HL-60 (cell line): ENCODE data around the gene BGN.

Experiments
- DNase-seq, 2 experiments: peaks; one replicate each; pipeline ENCODE4 v3.0.0-alpha.2; 2010 to 2020; ENCODE audit warnings: low read depth in 1 of 2, low spot score in 1 of 2
- H3K27ac ChIP-seq: fragments of 250-450 bp; sonication (Bioruptor Pico); replicated peaks from 2 replicates; pipeline ENCODE4 v1.5.1; 2020; ENCODE audit warnings: mild to moderate bottlenecking, moderate library complexity
- H3K27me3 ChIP-seq: fragments of 250-450 bp; sonication (Bioruptor Pico); 2 replicates; pipeline ENCODE4 v1.5.1; 2021; ENCODE audit warnings: mild to moderate bottlenecking, moderate library complexity; ENCODE audit not compliant: insufficient read depth, poor library complexity, severe bottlenecking
- H3K4me3 ChIP-seq: replicated peaks from 2 replicates; pipeline ENCODE4 v1.5.1; 2011; ENCODE audit warnings: mild to moderate bottlenecking, control low read depth, low read length; ENCODE audit not compliant: insufficient read depth
- GABPA ChIP-seq: IDR thresholded peaks from 2 replicates; pipeline ENCODE4 v1.6.1; 2012; ENCODE audit warnings: low read depth
- POLR2AphosphoS5 ChIP-seq: IDR thresholded peaks from 2 replicates; pipeline ENCODE4 v1.6.1; 2012; ENCODE audit warnings: low read depth
- SPI1 ChIP-seq: IDR thresholded peaks from 2 replicates; pipeline ENCODE4 v1.6.1; 2012; ENCODE audit warnings: low read depth, mild to moderate bottlenecking, borderline replicate concordance
- TF ChIP-seq, protein P1 (sequence below): IDR thresholded peaks from 2 replicates; pipeline ENCODE4 v1.6.1; 2012; ENCODE audit warnings: low read depth; ENCODE audit not compliant: insufficient replicate concordance
- TF ChIP-seq, protein P2 (sequence below): IDR thresholded peaks from one replicate; pipeline ENCODE4 v1.5.1; 2011; ENCODE audit warnings: low read length, control low read depth, inconsistent platforms; ENCODE audit not compliant: insufficient read depth

The BGN gene

DNA sequence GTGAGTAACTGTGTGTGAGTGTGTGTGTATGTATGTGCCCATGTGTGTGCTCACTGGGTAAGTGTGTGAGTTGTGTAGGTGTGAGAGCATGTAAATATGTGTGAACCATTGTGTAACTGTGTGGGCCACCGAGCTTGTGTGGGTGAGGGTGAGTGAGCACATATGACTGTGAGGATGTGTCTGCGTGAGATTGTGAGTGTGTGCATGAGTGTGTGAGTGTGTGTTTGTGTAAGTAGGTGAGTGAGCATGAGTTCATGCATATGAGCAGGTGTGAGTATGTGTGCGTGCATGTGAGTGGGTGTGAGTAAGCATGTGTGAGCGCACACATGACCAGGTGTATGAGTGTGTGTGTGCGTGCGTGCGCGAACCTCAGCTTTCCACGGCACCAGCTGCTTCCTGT is 21.3 kb downstream of the BGN start:
- peaks cover 6% of the 10 kb centered on the region for H3K27me3 ChIP-seq
- no peak overlapping the region for H3K27ac ChIP-seq
- DNase-seq = no peak
- TF ChIP-seq SPI1 (no peak), GABPA (no peak), POLR2AphosphoS5 (no peak)
- TF ChIP-seq, protein P1, sequence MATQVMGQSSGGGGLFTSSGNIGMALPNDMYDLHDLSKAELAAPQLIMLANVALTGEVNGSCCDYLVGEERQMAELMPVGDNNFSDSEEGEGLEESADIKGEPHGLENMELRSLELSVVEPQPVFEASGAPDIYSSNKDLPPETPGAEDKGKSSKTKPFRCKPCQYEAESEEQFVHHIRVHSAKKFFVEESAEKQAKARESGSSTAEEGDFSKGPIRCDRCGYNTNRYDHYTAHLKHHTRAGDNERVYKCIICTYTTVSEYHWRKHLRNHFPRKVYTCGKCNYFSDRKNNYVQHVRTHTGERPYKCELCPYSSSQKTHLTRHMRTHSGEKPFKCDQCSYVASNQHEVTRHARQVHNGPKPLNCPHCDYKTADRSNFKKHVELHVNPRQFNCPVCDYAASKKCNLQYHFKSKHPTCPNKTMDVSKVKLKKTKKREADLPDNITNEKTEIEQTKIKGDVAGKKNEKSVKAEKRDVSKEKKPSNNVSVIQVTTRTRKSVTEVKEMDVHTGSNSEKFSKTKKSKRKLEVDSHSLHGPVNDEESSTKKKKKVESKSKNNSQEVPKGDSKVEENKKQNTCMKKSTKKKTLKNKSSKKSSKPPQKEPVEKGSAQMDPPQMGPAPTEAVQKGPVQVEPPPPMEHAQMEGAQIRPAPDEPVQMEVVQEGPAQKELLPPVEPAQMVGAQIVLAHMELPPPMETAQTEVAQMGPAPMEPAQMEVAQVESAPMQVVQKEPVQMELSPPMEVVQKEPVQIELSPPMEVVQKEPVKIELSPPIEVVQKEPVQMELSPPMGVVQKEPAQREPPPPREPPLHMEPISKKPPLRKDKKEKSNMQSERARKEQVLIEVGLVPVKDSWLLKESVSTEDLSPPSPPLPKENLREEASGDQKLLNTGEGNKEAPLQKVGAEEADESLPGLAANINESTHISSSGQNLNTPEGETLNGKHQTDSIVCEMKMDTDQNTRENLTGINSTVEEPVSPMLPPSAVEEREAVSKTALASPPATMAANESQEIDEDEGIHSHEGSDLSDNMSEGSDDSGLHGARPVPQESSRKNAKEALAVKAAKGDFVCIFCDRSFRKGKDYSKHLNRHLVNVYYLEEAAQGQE = no peak
- TF ChIP-seq, protein P2, sequence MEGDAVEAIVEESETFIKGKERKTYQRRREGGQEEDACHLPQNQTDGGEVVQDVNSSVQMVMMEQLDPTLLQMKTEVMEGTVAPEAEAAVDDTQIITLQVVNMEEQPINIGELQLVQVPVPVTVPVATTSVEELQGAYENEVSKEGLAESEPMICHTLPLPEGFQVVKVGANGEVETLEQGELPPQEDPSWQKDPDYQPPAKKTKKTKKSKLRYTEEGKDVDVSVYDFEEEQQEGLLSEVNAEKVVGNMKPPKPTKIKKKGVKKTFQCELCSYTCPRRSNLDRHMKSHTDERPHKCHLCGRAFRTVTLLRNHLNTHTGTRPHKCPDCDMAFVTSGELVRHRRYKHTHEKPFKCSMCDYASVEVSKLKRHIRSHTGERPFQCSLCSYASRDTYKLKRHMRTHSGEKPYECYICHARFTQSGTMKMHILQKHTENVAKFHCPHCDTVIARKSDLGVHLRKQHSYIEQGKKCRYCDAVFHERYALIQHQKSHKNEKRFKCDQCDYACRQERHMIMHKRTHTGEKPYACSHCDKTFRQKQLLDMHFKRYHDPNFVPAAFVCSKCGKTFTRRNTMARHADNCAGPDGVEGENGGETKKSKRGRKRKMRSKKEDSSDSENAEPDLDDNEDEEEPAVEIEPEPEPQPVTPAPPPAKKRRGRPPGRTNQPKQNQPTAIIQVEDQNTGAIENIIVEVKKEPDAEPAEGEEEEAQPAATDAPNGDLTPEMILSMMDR = no peak
- H3K4me3 ChIP-seq = no peak overlapping the region

DNA sequence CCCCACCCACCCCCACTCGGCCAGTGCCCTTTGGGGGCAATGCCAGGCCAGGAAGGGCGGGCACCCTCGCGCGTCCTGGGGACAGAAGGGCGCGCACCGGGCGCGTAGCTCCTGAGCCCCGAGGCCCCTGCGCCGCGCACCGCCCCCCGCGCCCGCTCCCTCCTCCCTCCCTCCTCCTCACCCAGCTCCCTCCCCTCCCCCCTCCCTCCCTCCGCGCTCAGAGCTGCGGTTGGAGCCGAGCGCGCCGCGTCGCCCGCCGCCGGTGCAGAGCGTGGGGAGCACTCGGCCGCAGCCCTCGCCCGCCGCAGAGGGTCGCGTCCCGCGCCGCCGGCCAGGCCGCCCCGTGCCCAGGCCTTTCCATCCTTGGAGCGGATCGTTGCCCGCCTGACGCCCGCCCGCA is 22.6 kb downstream of the BGN start, which contains the start of gene ATP2B3:
Gene ATP2B3 (plus strand): TSS at position 220 of the 400 bp plus-strand sequence. CDS start 18,606 bp downstream, outside the sequence.
- DNase-seq = no peak
- H3K4me3 ChIP-seq = no peak within 1 kb of the TSS
- no peak within 1 kb of the TSS for H3K27ac ChIP-seq
- peaks cover 6% of the 10 kb centered on the region for H3K27me3 ChIP-seq
- TF ChIP-seq, protein P2 = no peak
- no peak for TF ChIP-seq SPI1
- no peak for TF ChIP-seq GABPA
- TF ChIP-seq, protein P1 = no peak
- TF ChIP-seq POLR2AphosphoS5 = no peak

DNA sequence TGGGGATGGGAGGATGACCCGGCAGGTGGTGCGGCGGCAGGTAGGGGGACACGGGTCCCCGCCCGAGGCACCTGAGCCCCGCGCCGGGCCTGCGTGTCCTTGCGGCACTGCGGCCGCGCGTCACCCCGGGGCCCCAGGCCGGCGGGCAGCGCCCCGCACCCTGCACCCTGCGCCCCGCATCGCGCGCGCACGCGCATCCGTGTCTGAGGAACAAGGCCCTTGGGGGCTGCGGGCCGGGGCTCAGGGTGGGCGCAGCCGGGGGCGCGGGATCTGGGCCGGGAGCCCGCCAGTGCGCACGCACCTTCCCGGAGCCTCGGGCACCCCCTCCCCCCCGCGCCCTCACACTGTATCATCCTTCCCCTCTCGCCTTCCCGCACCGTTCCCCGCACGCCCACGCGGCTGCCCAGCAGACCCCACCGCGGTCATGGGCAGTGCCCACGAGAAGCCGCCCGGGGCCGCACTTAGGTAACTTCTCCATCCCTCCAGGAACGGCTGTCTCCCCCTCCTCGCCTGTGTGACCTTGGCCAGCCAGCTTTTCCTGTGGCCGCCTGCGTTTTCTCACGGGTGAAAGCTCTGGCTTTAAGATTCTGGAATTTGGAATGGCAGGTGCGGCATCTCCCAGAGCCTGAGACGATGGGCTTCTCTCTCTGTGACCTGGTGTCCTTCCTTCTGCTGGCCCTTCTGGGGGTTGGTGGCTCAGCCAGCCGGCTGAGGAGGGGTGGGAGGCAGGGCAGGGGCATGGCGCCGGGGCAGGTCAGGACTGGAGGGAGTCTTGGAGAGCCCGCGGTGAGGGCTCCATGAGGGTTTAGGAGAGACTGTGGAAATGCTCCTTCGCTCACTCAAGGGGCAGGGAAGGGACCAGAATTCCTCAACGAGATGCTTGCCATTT is 23.4 kb downstream of the BGN start:
- TF ChIP-seq SPI1 (no peak), POLR2AphosphoS5 (no peak), GABPA (no peak)
- TF ChIP-seq, protein P1 = no peak
- TF ChIP-seq, protein P2 = no peak
- Histone ChIP-seq H3K4me3 (no peak overlapping the region), H3K27me3 (peaks cover 6% of the 10 kb centered on the region), H3K27ac (no peak overlapping the region)
- no peak for DNase-seq
